Panc1 (cell line): ENCODE data around the gene ZNF678. TPM values are rescaled to one million over a fixed set of nuclear protein-coding genes. Genes with fewer than 3 reads are reported as not detected.

Source experiments
- ATAC-seq: fragments of 200-7000 bp; cut with Tn5 transposase; 2 replicates; pipeline ENCODE4 v1.9.1; 2020; ENCODE audit warnings: mild to moderate bottlenecking, moderate library complexity
- BruUV-seq: library from RNA; stranded (reverse); fragments of 400-500 nt; replicated peaks from 2 replicates; lab custom pipeline; 2021; lab: Mats Ljungman, UMichigan
- CTCF ChIA-PET: fragments of 300-600 bp; sonication (Branson Sonifier 250); formaldehyde crosslinking; loops from one replicate; lab custom pipeline; 2022; ENCODE audit warnings: antibody characterized with exemption; lab: Charles Lee
- POLR2A ChIA-PET: fragments of 300-600 bp; sonication (Branson Sonifier 250); formaldehyde crosslinking; loops from one replicate; lab custom pipeline; 2022; ENCODE audit warnings: antibody characterized with exemption; lab: Charles Lee
- DNase-seq: peaks from one replicate; pipeline ENCODE4 v3.0.0-alpha.2; 2010; ENCODE audit warnings: low read depth, low spot score
- H3K27ac ChIP-seq: 2 replicates; pipeline ENCODE4 v1.5.1; 2011; ENCODE audit warnings: mild to moderate bottlenecking, low read length, inconsistent platforms
- H3K27me3 ChIP-seq: fragments of 200-500 bp; sonication (Bioruptor generic); 2 replicates; pipeline ENCODE4 v1.6.0; 2014; ENCODE audit warnings: low read length, inconsistent platforms; ENCODE audit not compliant: control insufficient read depth, insufficient read depth
- H3K36me3 ChIP-seq: fragments of 200-500 bp; sonication (Bioruptor generic); 2 replicates; pipeline ENCODE4 v1.5.1; 2014; ENCODE audit warnings: inconsistent platforms, mild to moderate bottlenecking, low read length, moderate library complexity; ENCODE audit not compliant: control insufficient read depth, insufficient read depth
- H3K4me1 ChIP-seq: 2 replicates; pipeline ENCODE4 v1.5.1; 2011; ENCODE audit warnings: inconsistent platforms, mild to moderate bottlenecking, low read length, moderate library complexity; ENCODE audit not compliant: control insufficient read depth, insufficient read depth
- H3K4me3 ChIP-seq, 2 experiments: 2 replicates each; pipeline ENCODE4 v1.5.1; 2011 to 2012; ENCODE audit warnings: low read depth in 2 of 2, low read length in 2 of 2, mild to moderate bottlenecking in 2 of 2, inconsistent platforms in 1 of 2, moderate library complexity in 1 of 2
- H3K9me3 ChIP-seq: fragments of 200-500 bp; sonication (Bioruptor generic); 2 replicates; pipeline ENCODE4 v1.5.1; 2014; ENCODE audit warnings: low read depth, mild to moderate bottlenecking, inconsistent platforms, low read length, moderate library complexity; ENCODE audit not compliant: control insufficient read depth, insufficient read depth
- POLR2AphosphoS5 ChIP-seq: IDR thresholded peaks from 2 replicates; pipeline ENCODE4 v1.6.1; 2012; ENCODE audit warnings: mild to moderate bottlenecking, low read depth, low read length, moderate library complexity
- SIN3A ChIP-seq: IDR thresholded peaks from 2 replicates; pipeline ENCODE4 v1.6.1; 2012; ENCODE audit warnings: low read depth, mild to moderate bottlenecking, low read length, moderate library complexity, borderline replicate concordance; ENCODE audit not compliant: insufficient read depth
- TCF7L2 ChIP-seq: IDR thresholded peaks from 2 replicates; pipeline ENCODE4 v1.6.1; 2011; ENCODE audit warnings: mild to moderate bottlenecking, low read depth, low read length, inconsistent platforms
- in situ Hi-C: cut with HindIII; loops from 2 replicates; pipeline ENCODE4 v1.10.0; 2016; ENCODE audit warnings: low sequenced_read_pairs, low pct_unique_long_range_greater_than_20kb
- intact Hi-C: fragments of 100-400 bp; cut with micrococcal nuclease; formaldehyde crosslinking; loops from one replicate; pipeline ENCODE4 v1.10.0; 2022; ENCODE audit not compliant: unreplicated experiment
- total RNA-seq: library from RNA; stranded (reverse); gene quantifications from one replicate; pipeline ENCODE4 v1.2.1, GENCODE V29; 2021; ENCODE audit not compliant: unreplicated experiment
- TF ChIP-seq, protein P1 (sequence below), 2 experiments: IDR thresholded peaks; 2 replicates each; pipeline ENCODE4 v1.6.1; 2011 to 2012; ENCODE audit warnings: low read depth in 2 of 2, control low read depth in 1 of 2, low read length in 1 of 2, mild to moderate bottlenecking in 1 of 2, moderate library complexity in 1 of 2; ENCODE audit not compliant: insufficient read depth in 1 of 2
- TF ChIP-seq, protein P2 (sequence below): fragments of 450-650 bp; IDR thresholded peaks from 2 replicates; pipeline ENCODE4 v1.5.1; 2017; ENCODE audit warnings: mild to moderate bottlenecking

The ZNF678 gene
- total RNA-seq, 1 experiment from 2014 or later: 8.0 TPM

DNA sequence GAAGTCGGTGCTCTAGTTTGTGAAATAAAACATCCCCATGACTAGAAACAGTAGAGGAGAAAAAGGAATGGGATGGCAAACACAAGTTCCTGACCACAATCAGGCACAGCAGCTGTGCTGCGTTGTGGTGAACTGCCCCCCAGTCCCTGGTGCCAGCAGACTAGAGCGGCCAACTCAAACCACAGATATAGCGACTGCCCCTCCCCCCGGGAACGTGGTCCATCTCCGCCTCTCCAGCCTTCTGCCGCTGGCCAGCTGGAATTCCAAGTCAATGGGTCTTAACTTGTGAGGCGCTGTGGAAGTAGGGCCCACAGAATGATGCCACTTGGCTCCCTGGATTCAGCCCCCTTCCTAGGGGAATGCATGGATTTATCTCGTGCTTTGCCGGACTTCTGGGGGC lies 41.6 kb upstream of the ZNF678 start:
- in situ Hi-C loops (no loop called here), intact Hi-C loops (no loop called here)
- Histone ChIP-seq H3K9me3 (no peaks in the 10 kb centered on the region; the same call in 1 of the 2 replicates), H3K27ac (no peak overlapping the region), H3K36me3 (no peaks in the 10 kb centered on the region), H3K27me3 (no peaks in the 10 kb centered on the region), H3K4me1 (no peaks in the 10 kb centered on the region), H3K4me3 (no peak overlapping the region)
- no peak for DNase-seq
- CTCF ChIA-PET: no interaction called here
- no peak for ATAC-seq
- BruUV-seq: no TSS peak
- POLR2A ChIA-PET: interaction anchor here (0.7 kb wide), 1 partner anchor 122 kb away, joined by 4 read pairs; no protein-coding TSS in a partner anchor
- TF ChIP-seq, protein P1, sequence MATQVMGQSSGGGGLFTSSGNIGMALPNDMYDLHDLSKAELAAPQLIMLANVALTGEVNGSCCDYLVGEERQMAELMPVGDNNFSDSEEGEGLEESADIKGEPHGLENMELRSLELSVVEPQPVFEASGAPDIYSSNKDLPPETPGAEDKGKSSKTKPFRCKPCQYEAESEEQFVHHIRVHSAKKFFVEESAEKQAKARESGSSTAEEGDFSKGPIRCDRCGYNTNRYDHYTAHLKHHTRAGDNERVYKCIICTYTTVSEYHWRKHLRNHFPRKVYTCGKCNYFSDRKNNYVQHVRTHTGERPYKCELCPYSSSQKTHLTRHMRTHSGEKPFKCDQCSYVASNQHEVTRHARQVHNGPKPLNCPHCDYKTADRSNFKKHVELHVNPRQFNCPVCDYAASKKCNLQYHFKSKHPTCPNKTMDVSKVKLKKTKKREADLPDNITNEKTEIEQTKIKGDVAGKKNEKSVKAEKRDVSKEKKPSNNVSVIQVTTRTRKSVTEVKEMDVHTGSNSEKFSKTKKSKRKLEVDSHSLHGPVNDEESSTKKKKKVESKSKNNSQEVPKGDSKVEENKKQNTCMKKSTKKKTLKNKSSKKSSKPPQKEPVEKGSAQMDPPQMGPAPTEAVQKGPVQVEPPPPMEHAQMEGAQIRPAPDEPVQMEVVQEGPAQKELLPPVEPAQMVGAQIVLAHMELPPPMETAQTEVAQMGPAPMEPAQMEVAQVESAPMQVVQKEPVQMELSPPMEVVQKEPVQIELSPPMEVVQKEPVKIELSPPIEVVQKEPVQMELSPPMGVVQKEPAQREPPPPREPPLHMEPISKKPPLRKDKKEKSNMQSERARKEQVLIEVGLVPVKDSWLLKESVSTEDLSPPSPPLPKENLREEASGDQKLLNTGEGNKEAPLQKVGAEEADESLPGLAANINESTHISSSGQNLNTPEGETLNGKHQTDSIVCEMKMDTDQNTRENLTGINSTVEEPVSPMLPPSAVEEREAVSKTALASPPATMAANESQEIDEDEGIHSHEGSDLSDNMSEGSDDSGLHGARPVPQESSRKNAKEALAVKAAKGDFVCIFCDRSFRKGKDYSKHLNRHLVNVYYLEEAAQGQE (IDR thresholded peaks at IDR 0.05; ENCODE audit: insufficient read depth in 1 of 2, low read depth in 2 of 2, low read length in 1 of 2): no peak
- TF ChIP-seq, protein P2, sequence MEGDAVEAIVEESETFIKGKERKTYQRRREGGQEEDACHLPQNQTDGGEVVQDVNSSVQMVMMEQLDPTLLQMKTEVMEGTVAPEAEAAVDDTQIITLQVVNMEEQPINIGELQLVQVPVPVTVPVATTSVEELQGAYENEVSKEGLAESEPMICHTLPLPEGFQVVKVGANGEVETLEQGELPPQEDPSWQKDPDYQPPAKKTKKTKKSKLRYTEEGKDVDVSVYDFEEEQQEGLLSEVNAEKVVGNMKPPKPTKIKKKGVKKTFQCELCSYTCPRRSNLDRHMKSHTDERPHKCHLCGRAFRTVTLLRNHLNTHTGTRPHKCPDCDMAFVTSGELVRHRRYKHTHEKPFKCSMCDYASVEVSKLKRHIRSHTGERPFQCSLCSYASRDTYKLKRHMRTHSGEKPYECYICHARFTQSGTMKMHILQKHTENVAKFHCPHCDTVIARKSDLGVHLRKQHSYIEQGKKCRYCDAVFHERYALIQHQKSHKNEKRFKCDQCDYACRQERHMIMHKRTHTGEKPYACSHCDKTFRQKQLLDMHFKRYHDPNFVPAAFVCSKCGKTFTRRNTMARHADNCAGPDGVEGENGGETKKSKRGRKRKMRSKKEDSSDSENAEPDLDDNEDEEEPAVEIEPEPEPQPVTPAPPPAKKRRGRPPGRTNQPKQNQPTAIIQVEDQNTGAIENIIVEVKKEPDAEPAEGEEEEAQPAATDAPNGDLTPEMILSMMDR: no peak

DNA sequence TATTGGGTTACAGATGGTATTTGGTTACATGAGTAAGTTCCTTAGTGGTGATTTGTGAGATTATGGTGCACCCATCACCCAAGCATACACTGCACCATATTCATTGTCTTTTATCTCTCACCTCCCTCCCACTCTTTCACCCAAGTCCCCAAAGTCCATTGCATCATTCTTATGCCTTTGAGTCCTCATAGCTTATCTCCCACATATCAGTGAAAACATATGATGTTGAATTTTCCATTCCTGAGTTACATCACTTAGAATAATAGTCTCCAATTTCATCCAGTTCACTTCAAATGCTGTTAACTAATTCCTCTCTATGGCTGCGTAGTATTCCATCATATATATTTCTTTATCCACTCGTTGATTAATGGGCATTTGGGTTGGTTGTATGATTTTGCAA lies 36.8 kb upstream of the ZNF678 start:
- no peak for TF ChIP-seq TCF7L2
- TF ChIP-seq SIN3A: no peak
- Histone ChIP-seq H3K36me3 (no peaks in the 10 kb centered on the region), H3K27me3 (no peaks in the 10 kb centered on the region), H3K27ac (no peak overlapping the region), H3K4me1 (no peaks in the 10 kb centered on the region), H3K9me3 (peaks cover 24% of the 10 kb centered on the region; the same call in 1 of the 2 replicates), H3K4me3 (no peak overlapping the region)
- ChIA-PET POLR2A (no interaction called here), CTCF (no interaction called here)
- ATAC-seq: no peak
- in situ Hi-C loops (no loop called here), intact Hi-C loops (no loop called here)
- DNase-seq: no peak
- BruUV-seq: no TSS peak

DNA sequence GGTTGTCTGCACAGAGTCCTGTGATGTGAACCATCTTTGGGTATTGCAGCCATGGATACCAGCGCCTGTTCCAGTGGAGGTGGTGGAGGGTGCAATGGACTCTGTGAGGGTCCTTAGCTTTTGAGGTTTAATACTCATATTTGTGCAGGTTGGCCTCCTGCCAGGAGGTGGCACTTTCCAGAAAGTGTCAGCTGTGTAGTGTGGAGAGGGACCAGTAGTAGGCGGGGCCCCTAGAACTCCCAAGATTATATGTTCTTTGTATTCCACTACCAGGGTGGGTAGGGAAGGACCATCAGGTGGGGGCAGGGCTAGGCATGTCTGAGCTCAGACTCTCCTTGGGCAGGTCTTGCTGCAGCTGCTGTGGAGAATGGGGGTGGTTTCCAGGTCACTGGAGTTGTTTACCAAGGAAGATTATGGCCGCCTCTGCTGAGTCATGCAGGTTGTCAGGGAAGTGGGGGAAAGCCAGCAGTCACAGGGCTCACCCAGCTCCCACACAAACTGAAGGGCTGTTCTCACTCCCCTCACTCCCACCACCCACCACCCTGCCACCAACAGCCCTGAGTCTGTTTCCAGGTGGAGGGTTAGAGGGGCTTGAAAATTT lies 31.2 kb upstream of the ZNF678 start:
- intact Hi-C loops: no loop called here
- DNase-seq (no peak), ATAC-seq (no peak)
- Histone ChIP-seq H3K4me1 (no peaks in the 10 kb centered on the region), H3K4me3 (no peak overlapping the region), H3K9me3 (peaks cover 56% of the 10 kb centered on the region), H3K27ac (no peak overlapping the region), H3K36me3 (no peaks in the 10 kb centered on the region), H3K27me3 (no peaks in the 10 kb centered on the region)
- TF ChIP-seq SIN3A: no peak
- no peak for TF ChIP-seq TCF7L2
- TF ChIP-seq, protein P1 (IDR thresholded peaks at IDR 0.05; ENCODE audit: insufficient read depth in 1 of 2, low read depth in 2 of 2, low read length in 1 of 2): no peak
- TF ChIP-seq POLR2AphosphoS5: no peak
- TF ChIP-seq, protein P2: no peak
- BruUV-seq: no TSS peak
- ChIA-PET CTCF (no interaction called here), POLR2A (no interaction called here)
- in situ Hi-C loops: no loop called here
